Endothelial cell of umbilical vein (primary cell): Measurements from ENCODE around the gene CAMK2G. TPM values are rescaled to one million over a fixed set of nuclear protein-coding genes. Genes with fewer than 3 reads are reported as not detected.

Experiments used
- BruUV-seq: library from RNA; stranded (reverse); fragments of 400-500 nt; replicated peaks from 2 replicates; lab custom pipeline; 2021; lab: Mats Ljungman, UMichigan
- CTCF ChIA-PET: fragments of 300-600, 350-600 bp; sonication (Branson Sonifier 250); formaldehyde crosslinking; loops from one replicate; lab custom pipeline; 2021; ENCODE audit warnings: antibody characterized with exemption, inconsistent platforms; lab: Charles Lee
- POLR2A ChIA-PET: fragments of 300-600, 350-600 bp; sonication (Branson Sonifier 250); formaldehyde crosslinking; loops from one replicate; lab custom pipeline; 2021; ENCODE audit warnings: antibody characterized with exemption, inconsistent platforms; lab: Charles Lee
- DNase-seq: peaks from one replicate; pipeline ENCODE4 v3.0.0-alpha.2; 2011; ENCODE audit warnings: low read depth, low spot score
- FAIRE-seq: peaks from 2 replicates; lab custom pipeline; 2011; peaks lifted over from hg19 to GRCh38; lab: Jason Lieb, UNC
- H2AFZ ChIP-seq: 2 replicates; pipeline ENCODE4 v1.6.0; 2012; ENCODE audit warnings: low read depth, low read length, control low read depth, inconsistent platforms
- H3K27ac ChIP-seq: 2 replicates; pipeline ENCODE4 v1.5.1; 2011; ENCODE audit warnings: low read depth, mild to moderate bottlenecking, control low read depth, low read length, moderate library complexity; ENCODE audit not compliant: insufficient read depth
- H3K27me3 ChIP-seq, 2 experiments: 2 replicates each; pipeline versions ENCODE4 v1.6.0 to v1.6.1; 2011; ENCODE audit warnings: low read length in 2 of 2, mixed read lengths in 1 of 2; ENCODE audit not compliant: control insufficient read depth in 2 of 2, insufficient read depth in 2 of 2
- H3K36me3 ChIP-seq, 2 experiments: 2 replicates in 1 of 2; 3 replicates in 1 of 2; pipeline ENCODE4 v1.5.1; 2011; ENCODE audit warnings: low read length in 2 of 2, mild to moderate bottlenecking in 1 of 2, moderate library complexity in 1 of 2; ENCODE audit not compliant: control insufficient read depth in 2 of 2, insufficient read depth in 2 of 2; ENCODE audit errors: extremely low read depth in 1 of 2
- H3K4me1 ChIP-seq: 3 replicates; pipeline ENCODE4 v1.5.1; 2011; ENCODE audit warnings: mild to moderate bottlenecking, low read length; ENCODE audit not compliant: control insufficient read depth, insufficient read depth; ENCODE audit errors: extremely low read depth
- H3K4me2 ChIP-seq: 2 replicates; pipeline ENCODE4 v1.6.1; 2011; ENCODE audit warnings: low read length, control low read depth, mixed read lengths; ENCODE audit not compliant: insufficient read depth
- H3K4me3 ChIP-seq, 3 experiments: fragments of 200-600 bp in 1 of 3; sonication (generic), shearing (Covaris generic) in 1 of 3; replicated peaks in 1 of 3; 2 replicates each; pipeline ENCODE4 v1.5.1; 2011 to 2016; ENCODE audit warnings: control low read depth in 3 of 3, low read length in 3 of 3, mild to moderate bottlenecking in 2 of 3, inconsistent platforms in 1 of 3, low read depth in 1 of 3, moderate library complexity in 1 of 3; ENCODE audit not compliant: insufficient read depth in 1 of 3
- H3K79me2 ChIP-seq: 2 replicates; pipeline ENCODE4 v1.6.0; 2012; ENCODE audit warnings: low read length, inconsistent platforms; ENCODE audit not compliant: control insufficient read depth, insufficient read depth
- H3K9ac ChIP-seq: replicated peaks from 2 replicates; pipeline ENCODE3; 2011; ENCODE audit warnings: low read length, control low read depth; ENCODE audit not compliant: insufficient read depth; ENCODE audit errors: extremely low read depth
- H3K9me1 ChIP-seq: replicated peaks from 3 replicates; pipeline ENCODE4 v1.6.0; 2011; ENCODE audit warnings: mild to moderate bottlenecking, low read length; ENCODE audit not compliant: control insufficient read depth, insufficient read depth; ENCODE audit errors: extremely low read depth
- H3K9me3 ChIP-seq: replicated peaks from 2 replicates; pipeline ENCODE4 v1.5.1; 2012; ENCODE audit warnings: low read length, inconsistent platforms; ENCODE audit not compliant: control insufficient read depth, insufficient read depth
- H4K20me1 ChIP-seq: replicated peaks from 2 replicates; pipeline ENCODE3; 2011; ENCODE audit warnings: mild to moderate bottlenecking, low read length; ENCODE audit not compliant: control insufficient read depth, insufficient read depth; ENCODE audit errors: extremely low read depth
- CTCF ChIP-seq, 2 donors: IDR thresholded peaks; 1 replicate in 1 of 2; 2 replicates in 1 of 2; pipeline ENCODE4 v1.5.1; 2011; ENCODE audit warnings: low read length in 2 of 2, mild to moderate bottlenecking in 2 of 2, moderate library complexity in 2 of 2, control low read depth in 1 of 2, inconsistent platforms in 1 of 2, low read depth in 1 of 2; ENCODE audit not compliant: insufficient read depth in 1 of 2; ENCODE audit errors: extremely low read depth in 1 of 2
- EZH2 ChIP-seq: IDR thresholded peaks from 2 replicates; pipeline ENCODE4 v1.6.1; 2012; ENCODE audit warnings: borderline replicate concordance, low read depth, mild to moderate bottlenecking, moderate library complexity, low read length, inconsistent platforms; ENCODE audit not compliant: severe bottlenecking
- FOS ChIP-seq: IDR thresholded peaks from 2 replicates; pipeline ENCODE4 v1.6.1; 2011; ENCODE audit warnings: mild to moderate bottlenecking, low read length, moderate library complexity, borderline replicate concordance; ENCODE audit not compliant: insufficient read depth
- GATA2 ChIP-seq: IDR thresholded peaks from 2 replicates; pipeline ENCODE4 v1.7.0; 2011; ENCODE audit warnings: low read depth, mild to moderate bottlenecking, moderate library complexity, mixed read lengths, low read length; ENCODE audit not compliant: insufficient read length, insufficient read depth
- JUN ChIP-seq: IDR thresholded peaks from 2 replicates; pipeline ENCODE4 v1.6.1; 2011; ENCODE audit warnings: borderline replicate concordance, low read depth; ENCODE audit not compliant: insufficient read length, insufficient read depth
- MAX ChIP-seq: IDR thresholded peaks from 2 replicates; pipeline ENCODE4 v1.6.1; 2011; ENCODE audit not compliant: insufficient read depth, insufficient read length
- MYC ChIP-seq: IDR thresholded peaks from one replicate; pipeline ENCODE4 v1.6.1; 2011; ENCODE audit warnings: mild to moderate bottlenecking, low read depth, low read length
- POLR2A ChIP-seq: IDR thresholded peaks from 2 replicates; pipeline ENCODE4 v1.6.1; 2012; ENCODE audit warnings: low read depth, mild to moderate bottlenecking, control low read depth, low read length
- POLR2AphosphoS5 ChIP-seq: IDR thresholded peaks from 2 replicates; pipeline ENCODE4 v1.6.1; 2012; ENCODE audit warnings: low read depth, mild to moderate bottlenecking, control low read depth, low read length, moderate library complexity; ENCODE audit not compliant: insufficient read depth
- dilution Hi-C: fragments of 300-500 bp; cut with MboI; formaldehyde crosslinking; loops from one replicate; pipeline ENCODE4 v1.15.0; 2019; ENCODE audit warnings: low sequenced_read_pairs; ENCODE audit not compliant: extremely low pct_ligation_motif_present
- intact Hi-C: fragments of 100-400 bp; cut with micrococcal nuclease; formaldehyde crosslinking; loops from one replicate; pipeline ENCODE4 v1.10.0; 2022
- polyA plus RNA-seq, 4 experiments: library from polyadenylated mRNA; depleted of rRNA in 3 of 4; stranded (reverse) in 3 of 4; unstranded in 1 of 4; fragments of >200 nt; gene quantifications; 2 replicates each; pipeline versions ENCODE4 v1.2.1 to v1.2.3, GENCODE V29; 2011 to 2012; ENCODE audit warnings: missing spikeins in 1 of 4
- total RNA-seq: library from RNA; stranded (reverse); gene quantifications from 2 replicates; pipeline ENCODE4 v1.2.3, GENCODE V29; 2021

The CAMK2G gene
- total and polyA plus RNA-seq, 2 donors (not counting 3 experiments of a cell fraction or from before 2014, with no cell fraction given): 27.2 to 33.6 TPM

- ChIA-PET CTCF (interaction anchor here (0.7 to 1.3 kb wide), 5 partner anchors 10 to 97 kb away, joined by 3 read pairs; no protein-coding TSS in a partner anchor), POLR2A (no interaction called here)
- Histone ChIP-seq H3K9ac (no peak overlapping the region), H3K36me3 (peaks cover 6 to 22% of the 10 kb centered on the region in 2 experiments), H3K79me2 (no peaks in the 10 kb centered on the region), H3K9me3 (no peaks in the 10 kb centered on the region), H3K27me3 (no peaks in the 10 kb centered on the region), H3K4me3 (no peak overlapping the region), H3K27ac (no peak overlapping the region), H3K9me1 (no peaks in the 10 kb centered on the region), H4K20me1 (no peaks in the 10 kb centered on the region), H3K4me1 (no peaks in the 10 kb centered on the region), H2AFZ (no peak overlapping the region), H3K4me2 (no peak overlapping the region)
- dilution Hi-C loops: no loop called here
- DNase-seq (no peak), FAIRE-seq (no peak)
- intact Hi-C loops: no loop called here
- TF ChIP-seq JUN (no peak), POLR2AphosphoS5 (no peak), CTCF (IDR thresholded peaks at IDR 0.05; ENCODE audit: extremely low read depth in 1 of 2, insufficient read depth in 1 of 2, low read depth in 1 of 2, low read length in 2 of 2) (no peak), MYC (no peak), EZH2 (no peak), POLR2A (no peak), MAX (no peak), FOS (no peak), GATA2 (no peak)
- BruUV-seq: no TSS peak
Measured at GRCh38 chr10:73859784-73860491, 14.4 kb downstream of the CAMK2G start.
